Testis (tissue), 2 donors: Measurements from ENCODE around the gene C1R.

Experiments
- POLR2A ChIP-seq: fragments of 450-650 bp; IDR thresholded peaks from one replicate; pipeline ENCODE4 v1.6.1; 2017; ENCODE audit warnings: antibody characterized with exemption, mild to moderate bottlenecking, moderate library complexity
- TF ChIP-seq, protein P1 (sequence below), 3 experiments: fragments of 450-650 bp in 2 of 3; fragments of 200-600 bp in 1 of 3; sonication (generic) in 1 of 3; IDR thresholded peaks; one replicate each; pipeline ENCODE4 v1.5.1; 2016 to 2019; ENCODE audit warnings: antibody characterized with exemption in 3 of 3, mild to moderate bottlenecking in 2 of 3, moderate library complexity in 1 of 3

GRCh38 chr12:7114851-7115250 lies 22.6 kb upstream of the C1R start:
- TF ChIP-seq, protein P1, sequence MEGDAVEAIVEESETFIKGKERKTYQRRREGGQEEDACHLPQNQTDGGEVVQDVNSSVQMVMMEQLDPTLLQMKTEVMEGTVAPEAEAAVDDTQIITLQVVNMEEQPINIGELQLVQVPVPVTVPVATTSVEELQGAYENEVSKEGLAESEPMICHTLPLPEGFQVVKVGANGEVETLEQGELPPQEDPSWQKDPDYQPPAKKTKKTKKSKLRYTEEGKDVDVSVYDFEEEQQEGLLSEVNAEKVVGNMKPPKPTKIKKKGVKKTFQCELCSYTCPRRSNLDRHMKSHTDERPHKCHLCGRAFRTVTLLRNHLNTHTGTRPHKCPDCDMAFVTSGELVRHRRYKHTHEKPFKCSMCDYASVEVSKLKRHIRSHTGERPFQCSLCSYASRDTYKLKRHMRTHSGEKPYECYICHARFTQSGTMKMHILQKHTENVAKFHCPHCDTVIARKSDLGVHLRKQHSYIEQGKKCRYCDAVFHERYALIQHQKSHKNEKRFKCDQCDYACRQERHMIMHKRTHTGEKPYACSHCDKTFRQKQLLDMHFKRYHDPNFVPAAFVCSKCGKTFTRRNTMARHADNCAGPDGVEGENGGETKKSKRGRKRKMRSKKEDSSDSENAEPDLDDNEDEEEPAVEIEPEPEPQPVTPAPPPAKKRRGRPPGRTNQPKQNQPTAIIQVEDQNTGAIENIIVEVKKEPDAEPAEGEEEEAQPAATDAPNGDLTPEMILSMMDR (IDR thresholded peaks at IDR 0.05): no peak
- TF ChIP-seq POLR2A: no peak
